Measurements from ENCODE around the gene SAPCD2. TPM values are rescaled to one million over a fixed set of nuclear protein-coding genes. Genes with fewer than 3 reads are reported as not detected.

SAPCD2 gene
- total RNA-seq, 1 experiment from 2014 or later, result 57.5 TPM

- intact Hi-C loops (cut with micrococcal nuclease; ENCODE audit: unreplicated experiment), result no loop called here
- CTCF ChIA-PET, result interaction anchor here (0.8 to 1.2 kb wide), 2 partner anchors 122 to 172 kb away, joined by 4 to 5 read pairs; no protein-coding TSS in a partner anchor
Observed at GRCh38 chr9:137114613-137115393, 44.4 kb upstream of the SAPCD2 start, which contains the start of gene DPP7. Gene DPP7, minus strand, starts transcription at chr9:137114733. Its CDS starts 20 bp downstream, at chr9:137114713.

GRCh38 chr9:137114220-137114612 lies 43.9 kb upstream of the SAPCD2 start:
- Histone ChIP-seq H3K4me3 (ENCODE audit: low read depth, low read length) (peak overlapping the region; percentile 70), H3K9me3 (no peaks in the 10 kb centered on the region), H3K36me3 (ENCODE audit: control insufficient read depth, insufficient read depth, low read length) (no peaks in the 10 kb centered on the region; the same call in 1 of the 2 replicates), H3K4me1 (peaks cover 29% of the 10 kb centered on the region), H3K27me3 (replicated peaks; ENCODE audit: control insufficient read depth, insufficient read depth, low read length) (no peaks in the 10 kb centered on the region)
- no peak for TF ChIP-seq CTCF (IDR thresholded peaks at IDR 0.05; ENCODE audit: insufficient read depth in 1 of 2, low read depth in 1 of 2, low read length in 1 of 2, severe bottlenecking in 1 of 2, unreplicated experiment in 1 of 2)
- Mint-ChIP-seq H3K27ac (ENCODE audit: unreplicated experiment) (no peak overlapping the region), H3K36me3 (ENCODE audit: insufficient read depth, unreplicated experiment) (peaks cover 9% of the 10 kb centered on the region), H3K4me3 (ENCODE audit: unreplicated experiment) (peak overlapping the region; percentile 66), H3K4me1 (ENCODE audit: low read depth, unreplicated experiment) (peaks cover 17% of the 10 kb centered on the region), H3K27me3 (ENCODE audit: insufficient read depth, unreplicated experiment) (no peaks in the 10 kb centered on the region), H3K9me3 (ENCODE audit: unreplicated experiment) (no peaks in the 10 kb centered on the region)
- intact Hi-C loops (cut with micrococcal nuclease; ENCODE audit: unreplicated experiment), result no loop called here
- POLR2A ChIA-PET, result no interaction called here
- no TSS peak for BruUV-seq (replicated peaks)
- no peak for DNase-seq
- CTCF ChIA-PET, result no interaction called here

More at GRCh38 chr9:137114613-137115393, 44.4 kb upstream of the SAPCD2 start, which contains the start of gene DPP7:
- Histone ChIP-seq H3K36me3 (ENCODE audit: control insufficient read depth, insufficient read depth, low read length) (no peaks in the 10 kb centered on the region), H3K27me3 (replicated peaks; ENCODE audit: control insufficient read depth, insufficient read depth, low read length) (no peaks in the 10 kb centered on the region), H3K4me1 (peaks cover 29% of the 10 kb centered on the region), H3K9me3 (no peaks in the 10 kb centered on the region), H3K4me3 (ENCODE audit: low read depth, low read length) (peak within 1 kb of the TSS; percentile 70)
- POLR2A ChIA-PET, result interaction anchor here (0.5 kb wide), 1 partner anchor 126 kb away, joined by 3 read pairs; the partner anchor contains the start of gene TUBB4B
- peak within 1 kb of the TSS; percentile 64 for H3K27ac Mint-ChIP-seq (ENCODE audit: unreplicated experiment)
- H3K27me3 Mint-ChIP-seq (ENCODE audit: insufficient read depth, unreplicated experiment), result no peaks in the 10 kb centered on the region
- peaks cover 11% of the 10 kb centered on the region for H3K36me3 Mint-ChIP-seq (ENCODE audit: insufficient read depth, unreplicated experiment)
- H3K4me3 Mint-ChIP-seq (ENCODE audit: unreplicated experiment), result peak within 1 kb of the TSS; percentile 66
- H3K4me1 Mint-ChIP-seq (ENCODE audit: low read depth, unreplicated experiment), result peaks cover 17% of the 10 kb centered on the region
- TF ChIP-seq CTCF (IDR thresholded peaks at IDR 0.05; ENCODE audit: insufficient read depth in 1 of 2, low read depth in 1 of 2, low read length in 1 of 2, severe bottlenecking in 1 of 2, unreplicated experiment in 1 of 2), result no peak
- DNase-seq, result peak; percentile 57 to 76
- H3K9me3 Mint-ChIP-seq (ENCODE audit: unreplicated experiment), result no peaks in the 10 kb centered on the region
- BruUV-seq (replicated peaks), result no TSS peak

GRCh38 chr9:137113385-137114159 lies 43.2 kb upstream of the SAPCD2 start:
- no peak overlapping the region for H3K27ac Mint-ChIP-seq (ENCODE audit: unreplicated experiment)
- peak overlapping the region; percentile 70 for H3K4me3 ChIP-seq (ENCODE audit: low read depth, low read length)
- H3K27me3 Mint-ChIP-seq (ENCODE audit: insufficient read depth, unreplicated experiment), result no peaks in the 10 kb centered on the region

More at GRCh38 chr9:137113385-137114159, 43.2 kb upstream of the SAPCD2 start:
- peak overlapping the region; percentile 66 for H3K4me3 Mint-ChIP-seq (ENCODE audit: unreplicated experiment)
- TF ChIP-seq CTCF (IDR thresholded peaks at IDR 0.05; ENCODE audit: insufficient read depth in 1 of 2, low read depth in 1 of 2, low read length in 1 of 2, severe bottlenecking in 1 of 2, unreplicated experiment in 1 of 2), result no peak
- peaks cover 17% of the 10 kb centered on the region for H3K4me1 Mint-ChIP-seq (ENCODE audit: low read depth, unreplicated experiment)
- Histone ChIP-seq H3K27me3 (replicated peaks; ENCODE audit: control insufficient read depth, insufficient read depth, low read length) (no peaks in the 10 kb centered on the region), H3K4me1 (peaks cover 29% of the 10 kb centered on the region), H3K36me3 (ENCODE audit: control insufficient read depth, insufficient read depth, low read length) (no peaks in the 10 kb centered on the region; the same call in 1 of the 2 replicates), H3K9me3 (no peaks in the 10 kb centered on the region)
- ChIA-PET CTCF (interaction anchor here (0.6 kb wide), 2 partner anchors 14 to 117 kb away, joined by 3 to 4 read pairs; partner anchors contain the start of gene SLC34A3), POLR2A (interaction anchor here (0.6 kb wide), 1 partner anchor 28 kb away, joined by 3 read pairs; no protein-coding TSS in a partner anchor)
- no peak for DNase-seq
- BruUV-seq (replicated peaks), result TSS peak; percentile 16
- H3K36me3 Mint-ChIP-seq (ENCODE audit: insufficient read depth, unreplicated experiment), result peaks cover 9% of the 10 kb centered on the region
- intact Hi-C loops (cut with micrococcal nuclease; ENCODE audit: unreplicated experiment), result no loop called here
- no peaks in the 10 kb centered on the region for H3K9me3 Mint-ChIP-seq (ENCODE audit: unreplicated experiment)

Data from Caco-2 (cell line).